Chondrocyte (in vitro differentiated cells): ENCODE measurements around the gene NGLY1. TPM values are rescaled to one million over a fixed set of nuclear protein-coding genes. Genes with fewer than 3 reads are reported as not detected.

ENCODE experiments used
- DNase-seq: peaks from one replicate; pipeline ENCODE4 v3.0.0; 2021; ENCODE audit warnings: mixed read lengths, low spot score
- H3K27ac Mint-ChIP-seq: one replicate; pipeline ENCODE4 v1.8.0; 2021; ENCODE audit warnings: mild to moderate bottlenecking, moderate library complexity, mixed read lengths; ENCODE audit not compliant: unreplicated experiment
- H3K27me3 Mint-ChIP-seq: 2 replicates; pipeline ENCODE4 v1.8.0; 2021; ENCODE audit warnings: low read depth, mixed read lengths
- H3K36me3 Mint-ChIP-seq: 2 replicates; pipeline ENCODE4 v1.8.0; 2021; ENCODE audit warnings: low read depth, mixed read lengths
- H3K4me1 Mint-ChIP-seq: 2 replicates; pipeline ENCODE4 v1.8.0; 2021; ENCODE audit warnings: low read depth, mild to moderate bottlenecking, mixed read lengths
- H3K4me3 Mint-ChIP-seq: one replicate; pipeline ENCODE4 v1.8.0; 2021; ENCODE audit warnings: mild to moderate bottlenecking, moderate library complexity, mixed read lengths; ENCODE audit not compliant: unreplicated experiment
- H3K9me3 Mint-ChIP-seq: 2 replicates; pipeline ENCODE4 v1.8.0; 2021; ENCODE audit warnings: low read depth, mixed read lengths
- CTCF ChIP-seq: fragments of 200-600 bp; sonication (generic); IDR thresholded peaks from 2 replicates; pipeline ENCODE4 v1.5.0; 2021; ENCODE audit warnings: antibody characterized with exemption, mild to moderate bottlenecking, moderate library complexity
- total RNA-seq: library from RNA; stranded (reverse); gene quantifications from 3 replicates; pipeline ENCODE4 v1.2.1, GENCODE V29; 2021

Gene NGLY1
- total RNA-seq, 1 donor from 2014 or later, result 29.1 TPM

- no peak for TF ChIP-seq CTCF
- Mint-ChIP-seq H3K36me3 (peaks cover 5% of the 10 kb centered on the region), H3K9me3 (no peaks in the 10 kb centered on the region), H3K27me3 (no peaks in the 10 kb centered on the region), H3K27ac (peak within 1 kb of the TSS; percentile 96), H3K4me3 (peak within 1 kb of the TSS; percentile 88), H3K4me1 (peaks cover 31% of the 10 kb centered on the region)
- DNase-seq, result peak; percentile 95
These were observed 6.6 kb upstream of the NGLY1 start, which contains the start of gene OXSM for GRCh38 chr3:25789596-25790556. Gene OXSM (plus strand): TSS chr3:25790090. CDS start chr3:25791021, 931 bp downstream.

GRCh38 chr3:25789209-25789595, 6.0 kb upstream of the NGLY1 start:
- no peaks in the 10 kb centered on the region for H3K9me3 Mint-ChIP-seq
- H3K27ac Mint-ChIP-seq, result peak overlapping the region; percentile 96
- H3K4me3 Mint-ChIP-seq, result peak overlapping the region; percentile 88
- no peaks in the 10 kb centered on the region for H3K27me3 Mint-ChIP-seq
- H3K36me3 Mint-ChIP-seq, result peaks cover 2% of the 10 kb centered on the region
- no peak for DNase-seq
- H3K4me1 Mint-ChIP-seq, result peaks cover 35% of the 10 kb centered on the region
- no peak for TF ChIP-seq CTCF

DNA sequence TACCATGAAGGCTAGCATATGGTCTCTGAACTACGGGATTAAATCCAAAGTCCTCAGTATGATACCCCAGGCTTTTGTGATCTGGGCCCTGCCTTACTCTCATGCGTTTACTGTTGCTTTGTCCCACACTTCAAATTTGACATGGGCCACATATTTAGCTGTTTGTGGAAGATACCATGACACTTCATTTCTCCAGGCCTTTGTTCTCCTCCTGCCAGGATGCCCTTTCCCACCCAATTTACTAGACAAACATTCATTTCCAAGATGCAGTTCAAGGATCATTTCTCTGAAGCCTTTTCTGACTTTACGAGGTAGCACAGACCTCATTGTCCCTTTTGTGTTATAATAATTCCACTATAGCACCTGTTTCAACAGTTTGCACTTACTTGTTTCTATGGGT, 4.4 kb upstream of the NGLY1 start:
- no peaks in the 10 kb centered on the region for H3K27me3 Mint-ChIP-seq
- H3K9me3 Mint-ChIP-seq, result no peaks in the 10 kb centered on the region
- no peak for DNase-seq
- no peak overlapping the region for H3K4me3 Mint-ChIP-seq
- no peak overlapping the region for H3K27ac Mint-ChIP-seq
- H3K36me3 Mint-ChIP-seq, result no peaks in the 10 kb centered on the region
- H3K4me1 Mint-ChIP-seq, result peaks cover 41% of the 10 kb centered on the region
- TF ChIP-seq CTCF, result no peak

DNA sequence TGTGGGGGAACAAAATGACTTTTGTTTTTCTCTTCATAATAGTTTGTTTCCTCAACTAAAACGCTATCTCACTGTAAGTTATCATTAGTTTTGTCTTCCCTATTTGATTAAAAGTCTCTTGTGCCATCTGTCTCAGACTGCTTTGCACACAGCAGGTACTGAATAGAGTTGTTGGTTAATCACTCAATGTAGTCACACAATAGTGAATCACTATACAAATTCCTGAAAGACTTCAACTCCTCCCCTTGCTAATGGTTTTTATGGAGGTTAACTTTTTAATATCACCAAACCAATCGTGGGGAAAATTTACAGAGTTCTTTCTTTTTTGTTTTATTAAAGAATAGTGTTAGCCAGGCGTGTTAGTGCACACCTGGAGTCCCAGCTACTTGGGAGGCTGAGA, 2.6 kb upstream of the NGLY1 start:
- H3K4me1 Mint-ChIP-seq, result peaks cover 45% of the 10 kb centered on the region
- no peaks in the 10 kb centered on the region for H3K27me3 Mint-ChIP-seq
- H3K9me3 Mint-ChIP-seq, result no peaks in the 10 kb centered on the region
- no peak for DNase-seq
- TF ChIP-seq CTCF, result no peak
- no peak overlapping the region for H3K27ac Mint-ChIP-seq
- no peaks in the 10 kb centered on the region for H3K36me3 Mint-ChIP-seq
- no peak overlapping the region for H3K4me3 Mint-ChIP-seq

- H3K36me3 Mint-ChIP-seq, result no peaks in the 10 kb centered on the region
- TF ChIP-seq CTCF, result no peak
- DNase-seq, result no peak
- H3K4me3 Mint-ChIP-seq, result no peak overlapping the region
- no peak overlapping the region for H3K27ac Mint-ChIP-seq
- no peaks in the 10 kb centered on the region for H3K9me3 Mint-ChIP-seq
- peaks cover 43% of the 10 kb centered on the region for H3K4me1 Mint-ChIP-seq
- H3K27me3 Mint-ChIP-seq, result no peaks in the 10 kb centered on the region
These were observed 1.7 kb upstream of the NGLY1 start for GRCh38 chr3:25784971-25785370.
